Esophagus muscularis mucosa (tissue), 3 donors: ENCODE data around the gene SND1.

Experiments
- CTCF ChIP-seq, 3 experiments: fragments of 200-600 bp in 2 of 3; fragments of 450-650 bp in 1 of 3; sonication (generic) in 2 of 3; IDR thresholded peaks; one replicate each; pipeline ENCODE4 v1.5.1; 2017 to 2019; ENCODE audit warnings: antibody characterized with exemption in 3 of 3, mild to moderate bottlenecking in 2 of 3, moderate library complexity in 1 of 3
- POLR2A ChIP-seq: fragments of 450-650 bp; IDR thresholded peaks from one replicate; pipeline ENCODE4 v1.6.1; 2017; ENCODE audit warnings: antibody characterized with exemption, moderate library complexity, mild to moderate bottlenecking, low read depth

- TF ChIP-seq CTCF (IDR thresholded peaks at IDR 0.05) (no peak), POLR2A (no peak)
These were observed 285.2 kb downstream of the SND1 start for GRCh38 chr7:127937066-127937680.
